IPS DF 6.9 (cell line): ENCODE measurements around the gene KRTAP19-1.
"Not testable (repeated sequence)": the region's sequence is repeated elsewhere in the genome, so short reads cannot be mapped to it uniquely, and the experiment has no call there.

Experiments used
- DNase-seq: peaks from one replicate; pipeline ENCODE4 v3.0.0-alpha.2; 2013; ENCODE audit warnings: low read depth, low spot score
- H3K27ac ChIP-seq: one replicate; pipeline ENCODE4 v1.5.1; 2013; ENCODE audit warnings: low read length, control low read depth
- H3K27me3 ChIP-seq: 2 replicates; pipeline ENCODE4 v1.6.1; 2013; ENCODE audit warnings: mild to moderate bottlenecking, low read length; ENCODE audit not compliant: control insufficient read depth, insufficient read depth
- H3K36me3 ChIP-seq: 2 replicates; pipeline ENCODE4 v1.6.1; 2013; ENCODE audit warnings: low read length; ENCODE audit not compliant: control insufficient read depth, insufficient read depth
- H3K4me1 ChIP-seq: 2 replicates; pipeline ENCODE4 v1.6.1; 2013; ENCODE audit warnings: low read length; ENCODE audit not compliant: control insufficient read depth, insufficient read depth
- H3K4me3 ChIP-seq: 2 replicates; pipeline ENCODE4 v1.5.1; 2013; ENCODE audit warnings: mild to moderate bottlenecking, low read length
- H3K9me3 ChIP-seq: 2 replicates; pipeline ENCODE4 v1.6.1; 2013; ENCODE audit warnings: low read length, inconsistent platforms; ENCODE audit not compliant: control insufficient read depth, insufficient read depth
- WGBS: extraction: QIAGEN DNeasy Blood & Tissue Kit; methylation state at CpG from one replicate; pipeline ENCODE4 v1.1.7; 2013; ENCODE audit warnings: mixed read lengths, missing lambda C conversion rate; ENCODE audit not compliant: insufficient read length, insufficient coverage; 5-methylcytosine and 5-hydroxymethylcytosine counted together

KRTAP19-1 gene

GRCh38 chr21:30480145-30480544, at the start of gene KRTAP19-1:
Gene KRTAP19-1, minus strand, starts transcription at chr21:30480367. Its CDS starts 50 bp downstream, at chr21:30480317.
- H3K4me1 ChIP-seq, result no peaks in the 10 kb centered on the region
- no peak for DNase-seq
- H3K9me3 ChIP-seq, result peaks cover 5% of the 10 kb centered on the region; the same call in 1 of the 2 replicates
- H3K36me3 ChIP-seq, result no peaks in the 10 kb centered on the region
- no peak within 1 kb of the TSS for H3K27ac ChIP-seq
- WGBS, result no CpG with 5 or more reads among the region's 7 CpGs
- no peaks in the 10 kb centered on the region for H3K27me3 ChIP-seq
- no peak within 1 kb of the TSS for H3K4me3 ChIP-seq

GRCh38 chr21:30518876-30519275, 38.7 kb upstream of the KRTAP19-1 start:
- Histone ChIP-seq H3K9me3 (peaks cover 1% of the 10 kb centered on the region), H3K4me1 (no peaks in the 10 kb centered on the region), H3K4me3 (no peak overlapping the region), H3K27ac (no peak overlapping the region), H3K36me3 (no peaks in the 10 kb centered on the region), H3K27me3 (no peaks in the 10 kb centered on the region)
- WGBS, result no CpG with 5 or more reads among the region's 1 CpG
- DNase-seq, result no peak

GRCh38 chr21:30515681-30516080, 35.5 kb upstream of the KRTAP19-1 start:
- Histone ChIP-seq H3K36me3 (no peaks in the 10 kb centered on the region), H3K4me3 (no peak overlapping the region), H3K4me1 (no peaks in the 10 kb centered on the region), H3K27ac (no peak overlapping the region), H3K27me3 (no peaks in the 10 kb centered on the region), H3K9me3 (peaks cover 1% of the 10 kb centered on the region; the same call in 1 of the 2 replicates)
- no CpG with 5 or more reads among the region's 1 CpG for WGBS
- DNase-seq, result no peak

GRCh38 chr21:30505621-30506205, 25.5 kb upstream of the KRTAP19-1 start:
- H3K27ac ChIP-seq, H3K36me3 ChIP-seq, H3K4me1 ChIP-seq, H3K4me3 ChIP-seq, H3K27me3 ChIP-seq, H3K9me3 ChIP-seq: not testable (repeated sequence)
- WGBS, result no CpG with 5 or more reads among the region's 4 CpGs
- peak; percentile 0 for DNase-seq

- WGBS, result no CpG with 5 or more reads among the region's 6 CpGs
- Histone ChIP-seq H3K4me3 (no peak within 1 kb of the TSS), H3K9me3 (no peaks in the 10 kb centered on the region; the same call in 1 of the 2 replicates), H3K27me3 (no peaks in the 10 kb centered on the region), H3K36me3 (no peaks in the 10 kb centered on the region), H3K27ac (no peak within 1 kb of the TSS), H3K4me1 (no peaks in the 10 kb centered on the region)
- DNase-seq, result no peak
These were observed 21.9 kb upstream of the KRTAP19-1 start, which contains the start of gene KRTAP19-5 for GRCh38 chr21:30502041-30502440. Gene KRTAP19-5, minus strand, starts transcription at chr21:30502141. Its CDS starts 51 bp downstream, at chr21:30502090.

- H3K27ac ChIP-seq, result no peak within 1 kb of the TSS
- H3K4me3 ChIP-seq, result no peak within 1 kb of the TSS
- WGBS, result no CpG with 5 or more reads among the region's 4 CpGs
- H3K4me1 ChIP-seq, result no peaks in the 10 kb centered on the region
- H3K27me3 ChIP-seq, result no peaks in the 10 kb centered on the region
- DNase-seq, result no peak
- H3K36me3 ChIP-seq, result no peaks in the 10 kb centered on the region
- H3K9me3 ChIP-seq, result peaks cover 3% of the 10 kb centered on the region; the same call in 1 of the 2 replicates
These were observed 16.9 kb upstream of the KRTAP19-1 start, which contains the start of gene KRTAP19-4 for GRCh38 chr21:30497065-30497464. Gene KRTAP19-4, minus strand, starts transcription at chr21:30497165. Its CDS starts 55 bp downstream, at chr21:30497110.

- H3K4me1 ChIP-seq, result no peaks in the 10 kb centered on the region
- H3K36me3 ChIP-seq, result no peaks in the 10 kb centered on the region
- no peak within 1 kb of the TSS for H3K27ac ChIP-seq
- no peaks in the 10 kb centered on the region for H3K27me3 ChIP-seq
- no peak for DNase-seq
- no peak within 1 kb of the TSS for H3K4me3 ChIP-seq
- no CpG with 5 or more reads among the region's 2 CpGs for WGBS
- 0 out of 2 replicates have a peak, but pooled peaks cover 3% of the 10 kb centered on the region for H3K9me3 ChIP-seq
These were observed 11.8 kb upstream of the KRTAP19-1 start, which contains the start of gene KRTAP19-3 for GRCh38 chr21:30491963-30492428. Gene KRTAP19-3, minus strand, starts transcription at chr21:30492013. Its CDS starts 56 bp downstream, at chr21:30491957.

GRCh38 chr21:30487336-30487735, 7.2 kb upstream of the KRTAP19-1 start, which contains the start of gene KRTAP19-2:
Gene KRTAP19-2, minus strand, starts transcription at chr21:30487436. Its CDS starts 88 bp downstream, at chr21:30487348.
- H3K4me1 ChIP-seq, result no peaks in the 10 kb centered on the region
- no peaks in the 10 kb centered on the region for H3K27me3 ChIP-seq
- no CpG with 5 or more reads among the region's 2 CpGs for WGBS
- no peak for DNase-seq
- no peak within 1 kb of the TSS for H3K4me3 ChIP-seq
- H3K9me3 ChIP-seq, result no peaks in the 10 kb centered on the region
- no peaks in the 10 kb centered on the region for H3K36me3 ChIP-seq
- no peak within 1 kb of the TSS for H3K27ac ChIP-seq

- H3K27ac ChIP-seq, result no peak overlapping the region
- no CpG with 5 or more reads among the region's 2 CpGs for WGBS
- H3K4me1 ChIP-seq, result no peaks in the 10 kb centered on the region
These were observed 6.0 kb upstream of the KRTAP19-1 start for GRCh38 chr21:30486180-30486579.

GRCh38 chr21:30482130-30482529, 2.0 kb upstream of the KRTAP19-1 start:
- H3K27me3 ChIP-seq, result no peaks in the 10 kb centered on the region
- no peaks in the 10 kb centered on the region for H3K4me1 ChIP-seq
- no peak for DNase-seq
- H3K27ac ChIP-seq, result no peak overlapping the region
- H3K36me3 ChIP-seq, result no peaks in the 10 kb centered on the region
- WGBS, result no CpG with 5 or more reads among the region's 2 CpGs
- H3K9me3 ChIP-seq, result 0 out of 2 replicates have a peak, but pooled peaks cover 3% of the 10 kb centered on the region
- no peak overlapping the region for H3K4me3 ChIP-seq

More at GRCh38 chr21:30486180-30486579, 6.0 kb upstream of the KRTAP19-1 start:
- DNase-seq, result no peak
- Histone ChIP-seq H3K4me3 (no peak overlapping the region), H3K27me3 (no peaks in the 10 kb centered on the region), H3K36me3 (no peaks in the 10 kb centered on the region), H3K9me3 (no peaks in the 10 kb centered on the region)
